GM21619 (cell line): ENCODE data around the gene C18orf63.
"Not testable (repeated sequence)": the region's sequence is repeated elsewhere in the genome, so short reads cannot be mapped to it uniquely, and the experiment has no call there.

ENCODE experiments used
- ATAC-seq: cut with Tn5 transposase; IDR thresholded peaks from one replicate; pipeline ENCODE4 v1.9.1; 2021; ENCODE audit not compliant: unreplicated experiment

Gene C18orf63

DNA sequence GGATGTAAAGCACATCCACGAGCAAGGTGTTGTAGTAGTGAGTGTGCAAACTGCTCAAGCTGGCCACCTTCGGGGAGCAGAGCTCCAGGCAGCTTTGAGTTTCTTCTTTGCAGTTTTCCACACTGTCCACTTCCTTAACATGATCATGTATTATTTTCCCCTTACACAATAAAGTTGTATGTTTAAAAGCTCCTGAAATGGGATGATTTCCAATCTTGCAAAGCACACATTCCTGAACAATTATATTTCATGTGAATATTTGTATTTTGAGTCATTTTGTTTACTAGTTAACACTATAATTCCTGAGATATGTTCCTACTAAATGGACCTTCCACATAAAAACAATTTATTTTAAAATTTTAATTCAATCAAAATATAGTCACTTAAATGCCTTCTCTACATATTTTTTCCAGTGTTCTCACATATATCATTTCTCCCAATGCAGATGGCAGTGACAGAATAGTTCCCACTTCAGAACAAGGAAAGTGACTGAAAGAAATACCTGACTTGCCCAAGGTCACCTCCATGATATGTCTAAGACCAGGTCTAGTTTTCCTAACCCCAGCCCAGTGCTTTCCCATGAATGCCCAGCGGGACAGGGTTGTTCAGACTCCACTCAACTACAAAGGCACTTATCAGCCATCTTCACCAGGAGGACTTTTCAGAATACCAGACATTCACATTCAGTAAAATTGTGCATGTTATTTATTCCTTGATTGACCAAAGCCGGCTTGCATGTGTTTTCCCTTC is 29.4 kb upstream of the C18orf63 start:
- no peak for ATAC-seq

DNA sequence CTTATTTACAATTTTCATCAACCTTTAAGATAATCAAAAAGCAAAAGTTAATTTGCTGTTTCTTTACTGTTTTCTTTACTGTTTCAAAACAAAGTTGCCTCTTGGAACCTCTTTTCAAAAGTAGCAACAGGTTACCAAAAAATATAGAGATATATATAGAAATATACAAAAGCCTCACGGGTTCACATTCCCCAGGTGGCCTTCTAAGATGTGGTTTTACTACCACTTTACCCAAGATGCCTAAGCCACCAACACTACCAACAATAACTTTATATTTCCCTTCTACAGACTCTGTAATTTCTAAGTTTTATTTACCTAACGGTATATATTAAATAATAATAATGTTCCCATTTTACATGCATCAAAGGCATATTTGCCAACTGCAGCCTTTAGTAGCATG is 28.8 kb upstream of the C18orf63 start:
- ATAC-seq, result no peak

DNA sequence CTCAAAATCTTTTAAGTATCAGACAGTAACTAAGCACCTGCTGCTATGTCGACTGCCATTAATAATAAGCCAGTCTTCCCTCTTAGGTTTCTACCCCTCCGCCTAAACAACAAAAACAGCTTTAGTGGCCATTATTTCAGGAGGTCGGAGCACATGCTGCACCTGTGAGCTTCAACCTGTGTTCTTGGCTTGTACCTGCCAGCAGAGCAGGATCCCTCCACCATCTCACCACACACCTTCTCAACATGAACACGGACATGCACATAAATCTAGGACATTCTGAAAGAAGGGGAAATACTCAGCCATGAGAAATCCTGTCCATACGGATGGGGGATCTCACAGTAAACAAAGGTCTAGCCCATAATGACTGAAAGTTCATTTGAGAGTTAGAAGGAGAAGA is 27.6 kb upstream of the C18orf63 start:
- no peak for ATAC-seq

DNA sequence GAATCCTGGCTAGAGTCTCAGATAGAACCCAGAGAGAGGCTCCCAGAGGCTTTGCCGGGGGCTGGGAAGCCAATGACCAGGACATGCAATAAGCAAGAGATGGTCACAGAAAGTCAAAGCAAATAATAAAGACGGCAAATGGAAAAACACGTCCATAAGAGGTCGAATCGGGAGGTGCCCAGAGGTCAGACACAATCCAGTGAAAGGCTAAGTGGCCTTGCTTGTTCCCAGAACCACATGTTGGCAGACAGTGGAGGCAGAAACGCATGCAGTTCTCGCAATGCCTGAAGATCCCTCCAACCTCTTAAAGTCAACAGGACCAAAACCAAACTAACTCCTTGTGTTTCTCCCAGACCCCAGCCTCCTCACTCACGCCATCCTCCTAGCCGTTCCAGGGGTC is 26.9 kb upstream of the C18orf63 start:
- ATAC-seq, result no peak

DNA sequence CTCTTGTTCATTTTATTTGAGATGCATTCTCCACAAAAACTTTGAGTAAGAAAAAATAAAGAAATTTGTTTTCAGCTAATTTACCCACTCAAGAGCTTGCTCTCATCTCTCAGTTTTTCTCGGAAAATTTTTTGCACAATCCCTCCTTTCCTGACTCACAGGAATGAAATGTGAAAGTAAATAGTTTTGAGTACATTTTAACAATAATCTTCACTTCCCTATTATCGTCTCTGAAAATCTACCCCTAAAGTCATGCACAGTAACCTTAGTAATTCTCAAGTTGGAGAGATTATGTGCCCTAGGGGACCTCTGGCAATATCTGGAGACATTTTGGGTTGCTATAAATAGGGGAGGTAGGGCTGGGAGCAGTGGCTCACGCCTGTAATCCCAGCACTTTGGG is 26.5 kb upstream of the C18orf63 start:
- no peak for ATAC-seq

DNA sequence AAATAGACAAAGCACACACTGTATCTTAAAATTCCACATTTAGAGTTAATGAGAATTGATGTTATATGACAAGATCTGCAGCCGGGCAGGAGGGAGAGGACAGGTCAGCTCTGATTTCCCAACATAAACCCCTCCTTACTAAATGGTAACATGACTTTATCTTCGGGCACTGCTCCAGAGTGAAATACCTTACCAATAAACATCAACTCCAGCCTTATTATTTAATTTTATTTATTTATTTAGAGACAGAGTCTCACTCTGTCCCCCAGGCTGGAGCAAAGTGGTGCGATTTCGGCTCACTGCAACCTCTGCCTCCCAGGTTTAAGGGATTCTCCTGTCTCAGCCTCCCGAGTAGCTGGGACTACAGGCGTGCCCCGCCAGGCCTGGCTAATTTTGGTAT is 25.6 kb upstream of the C18orf63 start:
- no peak for ATAC-seq

DNA sequence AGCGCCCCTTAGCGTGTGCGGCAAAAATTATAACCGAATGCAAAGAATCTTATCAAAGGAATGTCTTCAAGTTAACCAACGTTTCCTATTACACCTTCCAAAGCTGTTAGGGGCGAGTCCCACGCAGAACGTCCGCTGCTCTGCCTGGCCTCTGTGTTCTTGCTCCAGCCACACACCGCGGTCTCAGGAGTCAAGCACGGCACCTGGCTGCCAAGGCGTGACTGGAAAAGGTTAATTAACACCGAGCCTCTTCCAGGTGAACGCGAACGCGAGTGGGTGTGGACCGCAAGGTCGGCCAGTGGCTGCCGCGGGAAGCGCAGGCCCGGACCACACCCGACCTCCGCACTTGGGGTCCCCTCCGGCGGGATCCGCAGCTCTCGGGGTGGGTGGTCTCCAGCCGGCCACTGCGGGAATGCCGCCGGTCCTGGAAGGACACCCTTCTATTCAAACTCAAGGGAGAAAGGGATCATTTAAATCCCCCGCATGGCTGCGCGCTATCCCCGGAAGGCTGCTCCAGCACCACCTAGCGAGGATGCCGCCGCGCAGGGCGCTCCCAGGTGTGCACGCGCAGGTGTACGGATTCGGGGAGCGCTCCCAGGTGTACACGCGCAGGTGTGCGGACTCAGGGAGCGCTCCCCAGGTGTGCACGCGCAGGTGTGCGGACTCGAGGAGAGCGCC is 24.7 kb upstream of the C18orf63 start:
- no peak for ATAC-seq

DNA sequence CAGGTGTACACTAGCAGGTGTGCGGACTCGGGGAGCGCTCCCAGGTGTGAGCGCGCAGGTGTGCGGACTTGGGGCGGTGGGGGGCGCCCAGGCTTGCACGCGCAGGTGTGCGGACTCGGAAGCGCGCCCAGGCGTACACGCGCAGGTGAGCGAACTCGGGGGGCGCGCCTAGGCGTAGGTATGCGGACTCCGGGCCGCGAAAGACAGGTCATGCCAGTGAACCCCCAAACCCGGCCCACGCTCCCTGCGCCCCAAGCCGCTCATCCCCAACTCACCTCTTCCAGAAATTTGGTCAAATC is 24.2 kb upstream of the C18orf63 start:
- ATAC-seq, result no peak

DNA sequence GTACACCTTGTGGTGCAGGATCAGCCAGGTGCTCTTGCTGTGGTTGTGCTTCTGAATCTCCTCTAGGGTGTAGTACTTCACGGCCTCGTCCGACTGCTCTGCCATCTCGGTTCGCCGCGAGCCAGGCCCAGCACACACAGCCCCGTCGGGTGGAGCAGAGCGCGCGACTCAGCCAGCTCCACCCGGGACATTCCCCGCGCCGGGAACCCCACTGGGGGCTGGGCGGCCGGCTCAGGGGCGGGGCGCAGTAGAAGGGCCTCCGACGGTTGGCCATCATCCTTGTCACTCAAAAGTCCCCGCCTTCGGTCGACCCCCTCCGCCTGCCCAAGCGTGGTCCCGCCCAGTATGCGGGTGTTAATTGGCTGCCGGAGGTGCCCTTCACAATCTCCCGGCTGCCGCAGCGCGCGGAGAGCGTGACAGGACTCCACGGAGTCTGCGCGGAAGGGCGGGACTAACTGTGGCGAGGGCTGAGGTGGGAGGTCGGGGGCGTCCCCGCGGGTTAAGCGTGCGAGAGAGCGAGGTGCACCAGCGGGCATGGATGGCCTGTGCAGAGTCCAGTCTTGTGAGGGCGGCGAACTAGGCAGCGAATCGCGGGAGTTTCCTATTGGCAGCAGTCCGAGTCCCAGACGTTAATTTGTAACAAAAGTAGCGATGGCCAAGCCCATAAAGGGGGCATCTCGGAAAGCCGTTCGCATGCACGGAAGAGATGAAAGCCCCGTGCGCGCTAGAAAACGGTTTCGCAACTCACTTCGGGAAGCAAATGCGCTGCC is 23.7 kb upstream of the C18orf63 start, which contains the start of gene CYB5A:
CYB5A (minus strand) TSS at position 193 of the 770 bp plus-strand sequence; CDS start at position 105, 88 bp downstream.
- peak; percentile 98 for ATAC-seq

DNA sequence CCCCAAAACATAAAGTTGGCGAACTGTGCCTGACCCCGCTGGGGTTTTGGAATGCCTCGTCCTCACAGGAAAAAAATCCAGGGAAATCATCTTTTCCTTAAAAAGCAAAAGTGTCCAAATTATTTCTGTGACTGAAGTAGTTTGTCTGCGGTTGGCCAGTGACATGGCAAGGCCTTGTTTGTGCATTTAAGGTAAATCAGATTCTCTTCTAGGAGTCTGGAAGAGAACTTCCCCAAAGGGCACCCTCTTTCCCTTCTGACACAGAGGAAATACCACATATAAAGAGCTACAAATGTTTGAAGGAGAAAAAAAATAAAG is 23.1 kb upstream of the C18orf63 start:
- ATAC-seq, result no peak

DNA sequence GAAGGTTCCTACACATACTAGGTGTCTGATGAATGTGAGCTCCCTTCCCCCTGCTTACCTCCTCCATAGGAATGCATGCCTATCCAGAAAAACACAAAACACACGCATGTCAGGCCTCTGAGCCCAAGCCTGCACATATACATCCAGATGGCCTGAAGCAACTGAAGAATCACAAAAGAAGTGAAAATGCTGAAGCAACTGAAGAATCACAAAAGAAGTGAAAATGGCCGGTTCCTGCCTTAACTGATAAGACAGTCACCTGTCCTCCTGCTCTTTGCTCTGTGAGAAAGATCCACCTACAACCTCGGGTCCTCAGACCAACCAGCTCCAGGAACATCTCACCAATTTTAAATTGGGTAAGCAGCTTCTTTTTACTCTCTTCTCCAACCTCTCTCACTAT is 22.7 kb upstream of the C18orf63 start:
- ATAC-seq, result not testable (repeated sequence)

DNA sequence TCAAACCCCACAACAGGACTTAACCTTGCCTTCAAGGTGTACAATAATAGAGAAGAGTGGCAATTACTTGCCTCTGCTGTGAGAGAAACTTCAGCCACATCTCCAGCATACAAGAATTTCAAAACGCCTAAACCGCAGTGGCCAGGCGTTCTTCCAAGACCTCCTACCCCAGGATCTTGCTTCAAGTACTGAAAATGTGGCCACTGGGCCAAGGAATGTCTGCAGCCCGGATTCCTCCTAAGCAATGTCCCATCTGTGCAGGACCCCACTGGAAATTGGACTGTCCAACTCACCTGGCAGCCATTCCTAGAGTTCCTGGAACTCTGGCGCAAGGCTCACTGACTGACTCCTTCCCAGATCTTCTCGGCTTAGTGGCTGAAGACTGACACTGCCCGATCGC is 21.1 kb upstream of the C18orf63 start:
- ATAC-seq, result no peak

DNA sequence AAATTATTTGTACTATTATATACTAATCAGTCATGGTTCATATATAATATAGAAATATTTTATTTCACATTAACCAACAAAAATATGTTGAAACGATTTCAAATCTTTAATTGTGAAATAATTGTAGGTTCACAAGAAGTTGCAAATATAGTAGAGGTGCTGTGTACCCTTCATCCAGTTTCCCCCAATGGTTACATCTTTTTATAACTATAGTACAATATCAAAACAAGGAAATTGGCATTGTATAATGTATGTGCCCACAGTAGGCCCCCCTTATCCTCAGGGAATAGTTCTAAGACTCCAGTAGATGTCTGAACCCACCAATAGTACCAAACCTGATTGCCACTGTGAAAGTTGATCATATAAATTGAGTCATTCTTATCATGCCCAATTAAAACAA is 16.5 kb upstream of the C18orf63 start:
- ATAC-seq, result no peak

DNA sequence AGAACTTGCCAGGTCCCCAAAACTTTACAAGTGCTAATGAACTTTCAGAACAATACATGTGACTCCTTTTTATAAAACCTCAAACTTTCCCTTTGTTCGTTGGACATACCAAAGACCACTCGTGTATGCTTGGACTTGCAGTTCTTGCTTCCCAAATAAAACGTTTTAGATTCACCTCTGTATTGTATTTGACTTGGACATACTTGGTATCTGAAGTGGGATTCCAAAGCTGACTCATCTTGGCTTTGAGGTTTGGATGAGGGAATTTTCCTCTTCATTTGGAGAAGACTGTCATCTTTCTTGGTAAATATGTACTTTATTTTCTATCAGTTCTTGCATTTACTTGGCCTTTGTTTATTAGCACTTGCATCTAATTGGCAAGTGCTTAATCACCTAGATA is 15.9 kb upstream of the C18orf63 start:
- no peak for ATAC-seq

DNA sequence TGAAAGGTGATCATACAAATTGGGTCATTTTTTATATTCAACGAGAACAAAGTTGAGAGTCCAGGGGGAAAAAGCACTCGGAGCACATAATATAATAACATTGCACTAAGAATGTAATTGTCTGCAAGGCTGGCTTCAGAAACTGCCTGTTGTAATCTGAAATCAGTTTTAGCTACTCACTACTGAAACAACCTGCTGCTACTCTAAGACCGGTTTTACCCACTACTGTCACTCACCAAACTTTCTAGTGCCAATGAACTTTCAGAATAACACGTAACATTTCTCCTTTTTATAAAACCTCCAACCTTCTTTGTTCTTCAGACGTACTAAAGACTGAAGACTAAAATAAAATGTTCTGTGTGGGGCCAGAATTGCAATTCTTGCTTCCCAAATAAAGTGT is 12.3 kb upstream of the C18orf63 start:
- no peak for ATAC-seq

DNA sequence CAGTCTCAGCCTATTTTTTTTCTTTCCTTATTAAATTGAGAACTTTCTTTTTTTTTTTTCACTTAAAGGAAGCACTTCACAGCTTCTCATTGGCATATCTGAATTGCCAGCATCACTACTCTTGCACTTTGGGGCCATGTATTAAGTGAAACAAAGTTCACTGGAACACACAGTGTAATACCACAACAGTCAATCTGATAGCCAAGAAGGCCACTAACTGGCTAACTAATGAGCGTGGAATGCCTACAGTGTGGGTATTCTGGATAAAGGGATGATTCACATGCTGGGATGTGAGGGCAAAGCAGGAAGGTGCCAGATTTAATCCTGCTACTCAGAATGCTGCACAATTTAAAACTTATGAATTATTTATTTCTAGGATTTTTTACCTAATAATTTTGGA is 11.7 kb upstream of the C18orf63 start:
- ATAC-seq, result no peak

DNA sequence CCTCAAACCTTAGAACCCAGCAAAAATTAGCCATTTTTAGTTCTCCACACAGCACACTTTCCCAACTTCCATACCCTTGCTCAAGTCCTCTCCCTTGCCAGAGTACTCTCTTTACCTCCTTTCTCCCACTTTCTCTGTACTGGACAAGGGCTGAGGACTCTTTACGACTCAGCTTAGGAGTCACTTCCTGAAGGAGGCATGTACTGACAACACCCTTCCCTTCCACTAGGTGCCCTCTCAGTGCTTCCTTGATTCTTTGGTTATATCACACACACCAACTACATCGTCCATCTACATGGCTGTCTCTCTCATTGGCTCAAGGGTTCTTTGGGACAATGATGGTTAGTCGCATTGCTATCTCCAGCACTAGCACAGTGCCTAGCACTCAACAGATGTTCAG is 5.2 kb upstream of the C18orf63 start:
- ATAC-seq, result peak; percentile 92

DNA sequence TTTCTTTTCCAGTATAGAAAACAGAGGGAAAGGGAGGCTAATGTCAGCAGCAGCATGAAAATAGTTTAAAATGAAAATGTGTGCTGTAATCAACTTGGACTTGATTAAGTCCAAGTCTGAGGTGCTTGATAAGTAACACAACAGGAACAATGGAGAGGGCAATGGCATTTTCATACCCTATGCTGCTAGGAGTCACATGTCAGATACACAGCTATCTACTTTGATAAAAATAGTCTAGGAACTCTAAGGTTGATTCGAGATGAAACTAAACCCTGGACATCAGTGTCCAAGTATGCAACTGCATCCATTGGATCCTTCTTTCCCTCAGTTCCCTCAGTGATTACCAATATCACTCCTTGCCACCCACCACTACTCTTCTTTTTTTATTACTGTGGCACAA is 4.6 kb upstream of the C18orf63 start:
- no peak for ATAC-seq

DNA sequence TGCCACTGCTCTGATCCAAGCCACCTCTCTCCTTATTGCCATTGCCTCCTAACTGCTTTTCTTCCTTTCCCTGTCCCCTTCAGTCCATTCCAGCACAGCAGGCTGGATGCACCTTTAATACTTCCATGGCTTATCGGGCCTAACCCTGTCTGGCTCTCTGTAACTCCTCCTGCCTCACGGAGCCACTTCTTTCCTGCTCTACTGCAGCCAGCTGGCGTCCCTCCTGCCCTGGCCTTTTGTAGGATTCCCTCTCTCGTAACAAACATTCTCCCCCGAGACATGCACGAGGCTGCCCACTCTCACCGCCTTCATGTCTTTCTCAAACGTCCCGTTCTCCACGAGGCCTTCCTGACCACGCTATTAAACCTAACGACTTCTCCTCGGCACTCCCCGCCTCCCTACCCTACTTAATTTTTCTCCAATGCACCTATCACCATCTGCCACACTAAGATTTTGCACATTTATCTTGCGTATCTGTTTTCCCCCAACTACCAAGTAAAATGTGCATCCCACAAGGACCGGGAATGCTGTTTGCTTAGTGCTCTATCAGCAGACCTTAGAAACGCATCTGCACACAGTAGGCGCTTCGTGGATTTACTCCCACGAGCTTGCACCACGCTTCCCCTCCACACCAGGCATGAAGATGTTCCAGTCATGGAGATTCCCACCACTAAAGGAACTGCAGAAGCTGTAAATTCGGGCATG is 728 bp upstream of the C18orf63 start:
- ATAC-seq, result no peak

DNA sequence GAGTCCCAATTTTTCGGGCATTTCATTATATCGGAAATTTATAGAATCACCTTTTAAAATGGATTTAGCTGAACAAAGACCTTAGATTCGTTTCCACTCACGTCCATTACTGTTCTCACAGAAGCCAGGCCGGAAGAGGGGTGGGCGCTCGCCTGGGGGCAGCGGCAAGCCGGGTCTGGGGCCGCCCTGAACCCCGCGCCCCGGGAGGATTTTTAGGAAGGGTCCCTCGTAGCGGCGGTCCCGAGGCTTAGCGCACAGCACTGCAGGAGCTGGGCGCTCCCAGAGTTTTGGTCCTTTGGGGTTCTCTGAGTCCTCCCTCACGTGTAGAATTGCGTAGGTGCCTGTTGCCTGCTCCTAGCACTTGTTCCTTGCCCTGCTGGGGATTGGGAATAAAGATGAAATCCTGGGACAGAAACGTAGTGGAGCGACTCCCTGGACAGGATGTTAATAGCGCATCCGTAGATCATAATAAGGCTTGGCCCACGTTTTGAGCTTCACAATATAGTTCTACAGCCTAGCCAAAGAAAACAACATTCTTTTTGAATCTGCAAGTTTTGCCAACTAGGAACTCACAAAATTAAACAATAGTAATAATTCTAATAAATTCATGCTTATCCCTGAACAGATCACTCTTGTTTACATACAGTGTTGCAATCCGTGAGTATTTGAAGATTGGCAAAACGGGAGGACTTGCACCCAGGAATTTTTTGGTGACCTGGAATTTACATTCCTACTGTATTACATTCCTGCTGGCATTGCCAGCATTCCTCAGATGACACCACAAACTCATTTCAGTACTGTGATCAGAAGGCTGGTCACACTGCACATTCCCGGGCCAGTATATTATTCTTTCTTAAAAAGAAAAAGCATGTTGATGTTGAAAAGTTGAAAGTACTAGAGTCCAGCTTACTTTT is 875 bp downstream of the C18orf63 start:
- no peak for ATAC-seq

DNA sequence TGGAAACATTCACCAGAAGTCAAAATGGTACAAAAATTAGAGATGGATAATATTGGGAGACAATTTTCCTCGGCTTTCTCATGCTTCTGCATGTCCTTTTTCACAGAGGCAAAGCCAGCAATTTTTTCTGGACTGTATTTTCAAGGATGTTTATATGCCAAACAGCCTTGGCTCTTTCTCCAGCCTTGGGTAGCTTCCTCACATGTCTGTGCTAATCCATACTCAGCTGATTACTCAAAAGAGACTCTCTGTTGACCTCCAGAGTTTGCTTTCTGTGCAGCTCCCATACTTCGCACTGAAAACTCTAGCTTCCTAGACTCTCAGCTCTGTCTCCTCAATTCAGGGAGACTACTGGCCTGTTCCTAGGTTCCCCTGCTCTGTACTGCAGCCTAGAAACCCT is 10.6 kb downstream of the C18orf63 start:
- no peak for ATAC-seq
